IMR-90 (cell line): ENCODE data around the gene TMEM132A. TPM values are rescaled to one million over a fixed set of nuclear protein-coding genes. Genes with fewer than 3 reads are reported as not detected.

Source experiments
- ATAC-seq: fragments of 200-7000 bp; cut with Tn5 transposase; 2 replicates; pipeline ENCODE4 v1.9.1; 2020; ENCODE audit warnings: low read depth, mild to moderate bottlenecking, moderate library complexity
- BruUV-seq: library from RNA; stranded (reverse); fragments of 400-500 nt; replicated peaks from 2 replicates; lab custom pipeline; 2021; lab: Mats Ljungman, UMichigan
- CTCF ChIA-PET: fragments of 300-600 bp; formaldehyde crosslinking; extraction: SDS; loops from one replicate; lab custom pipeline; 2021; ENCODE audit warnings: antibody characterized with exemption; lab: Yijun Ruan, JAX
- POLR2A ChIA-PET: fragments of 300-600 bp; sonication (Branson Sonifier 250); formaldehyde crosslinking; loops from one replicate; lab custom pipeline; 2022; ENCODE audit warnings: antibody characterized with exemption; ENCODE audit not compliant: unreplicated experiment; lab: Charles Lee
- DNase-seq: peaks from one replicate; pipeline ENCODE4 v3.0.0; 2013
- H2AFZ ChIP-seq: replicated peaks from 2 replicates; pipeline ENCODE3; 2013; ENCODE audit warnings: low read length, mild to moderate bottlenecking; ENCODE audit not compliant: poor library complexity
- H2AK5ac ChIP-seq: 2 replicates; pipeline ENCODE4 v1.6.1; 2013; ENCODE audit warnings: low read depth, low read length, inconsistent platforms
- H2AK9ac ChIP-seq: replicated peaks from 2 replicates; pipeline ENCODE3; 2013; ENCODE audit warnings: mild to moderate bottlenecking, low read depth, low read length, moderate library complexity; ENCODE audit not compliant: poor library complexity
- H2BK120ac ChIP-seq: 2 replicates; pipeline ENCODE4 v1.6.1; 2013; ENCODE audit warnings: low read depth, low read length, inconsistent platforms
- H2BK15ac ChIP-seq: 3 replicates; pipeline ENCODE4 v1.6.1; 2013; ENCODE audit warnings: low read depth, low read length, inconsistent platforms
- H2BK20ac ChIP-seq: 2 replicates; pipeline ENCODE4 v1.6.1; 2013; ENCODE audit warnings: low read depth, mild to moderate bottlenecking, inconsistent platforms, low read length, moderate library complexity
- H2BK5ac ChIP-seq: 2 replicates; pipeline ENCODE4 v1.6.1; 2013; ENCODE audit warnings: mild to moderate bottlenecking, low read depth, low read length, inconsistent platforms; ENCODE audit not compliant: poor library complexity, severe bottlenecking
- H3K14ac ChIP-seq: replicated peaks from 2 replicates; pipeline ENCODE4 v1.6.1; 2013; ENCODE audit warnings: low read depth, low read length, inconsistent platforms
- H3K18ac ChIP-seq: 2 replicates; pipeline ENCODE4 v1.6.1; 2013; ENCODE audit warnings: low read depth, low read length, control low read depth
- H3K23ac ChIP-seq: 2 replicates; pipeline ENCODE4 v1.6.1; 2013; ENCODE audit warnings: low read depth, low read length, inconsistent platforms
- H3K27ac ChIP-seq: 2 replicates; pipeline ENCODE4 v1.5.1; 2013; ENCODE audit warnings: mild to moderate bottlenecking, control low read depth, low read length; ENCODE audit not compliant: insufficient read depth
- H3K27me3 ChIP-seq: 2 replicates; pipeline ENCODE4 v1.6.1; 2013; ENCODE audit warnings: low read length; ENCODE audit not compliant: control insufficient read depth, insufficient read depth
- H3K36me3 ChIP-seq: 2 replicates; pipeline ENCODE4 v1.6.1; 2013; ENCODE audit warnings: low read length, mixed read lengths; ENCODE audit not compliant: control insufficient read depth, insufficient read depth
- H3K4ac ChIP-seq: 2 replicates; pipeline ENCODE4 v1.6.1; 2013; ENCODE audit warnings: low read depth, low read length, inconsistent platforms
- H3K4me1 ChIP-seq: 2 replicates; pipeline ENCODE4 v1.6.1; 2013; ENCODE audit warnings: low read length, mixed read lengths; ENCODE audit not compliant: control insufficient read depth, insufficient read depth
- H3K4me2 ChIP-seq: 2 replicates; pipeline ENCODE4 v1.6.1; 2013; ENCODE audit warnings: low read depth, mild to moderate bottlenecking, control low read depth, low read length, moderate library complexity
- H3K4me3 ChIP-seq: 2 replicates; pipeline ENCODE4 v1.5.1; 2013; ENCODE audit warnings: low read depth, mild to moderate bottlenecking, control low read depth, low read length, moderate library complexity; ENCODE audit not compliant: insufficient read depth
- H3K56ac ChIP-seq: 2 replicates; pipeline ENCODE4 v1.6.1; 2013; ENCODE audit warnings: low read length, inconsistent platforms; ENCODE audit not compliant: insufficient read depth; ENCODE audit errors: extremely low read depth
- H3K79me1 ChIP-seq, 2 experiments: 2 replicates each; pipeline ENCODE4 v1.6.1; 2013; ENCODE audit warnings: low read length in 2 of 2, inconsistent platforms in 1 of 2, low read depth in 1 of 2
- H3K9ac ChIP-seq: 2 replicates; pipeline ENCODE4 v1.6.1; 2013; ENCODE audit warnings: low read depth, low read length, control low read depth
- H3K9me1 ChIP-seq: 2 replicates; pipeline ENCODE4 v1.6.1; 2013; ENCODE audit warnings: low read length, inconsistent platforms; ENCODE audit not compliant: insufficient read depth
- H3K9me3 ChIP-seq: 2 replicates; pipeline ENCODE4 v1.6.1; 2013; ENCODE audit warnings: low read length; ENCODE audit not compliant: control insufficient read depth, insufficient read depth
- H4K20me1 ChIP-seq: 2 replicates; pipeline ENCODE4 v1.6.1; 2013; ENCODE audit warnings: low read length, inconsistent platforms; ENCODE audit not compliant: insufficient read depth
- H4K5ac ChIP-seq: 2 replicates; pipeline ENCODE4 v1.6.1; 2013; ENCODE audit warnings: mild to moderate bottlenecking, low read depth, low read length, control low read depth
- H4K8ac ChIP-seq, 2 experiments: 2 replicates each; pipeline ENCODE4 v1.6.1; 2013; ENCODE audit warnings: low read depth in 2 of 2, low read length in 2 of 2, control low read depth in 1 of 2, inconsistent platforms in 1 of 2
- H4K91ac ChIP-seq: 2 replicates; pipeline ENCODE4 v1.6.1; 2013; ENCODE audit warnings: low read depth, low read length, inconsistent platforms; ENCODE audit not compliant: insufficient read depth
- BHLHE40 ChIP-seq: fragments of 150-350 bp; IDR thresholded peaks from 2 replicates; pipeline ENCODE4 v1.6.1; 2016; ENCODE audit warnings: mild to moderate bottlenecking, low read depth, low read length
- CHD1 ChIP-seq: IDR thresholded peaks from 2 replicates; pipeline ENCODE4 v1.6.1; 2012; ENCODE audit warnings: low read depth, low read length, improper control_type of control experiment
- CTCF ChIP-seq: conservative IDR thresholded peaks from 2 replicates; pipeline ENCODE4 v1.5.1; 2012; ENCODE audit warnings: mild to moderate bottlenecking, low read depth, low read length, improper control_type of control experiment
- MAFK ChIP-seq: IDR thresholded peaks from 2 replicates; pipeline ENCODE4 v1.6.1; 2012; ENCODE audit warnings: low read depth, low read length, improper control_type of control experiment
- MAZ ChIP-seq: IDR thresholded peaks from 2 replicates; pipeline ENCODE4 v1.6.1; 2012; ENCODE audit warnings: low read depth, mild to moderate bottlenecking, low read length, improper control_type of control experiment, moderate library complexity, borderline replicate concordance
- POLR2A ChIP-seq: IDR thresholded peaks from 2 replicates; pipeline ENCODE4 v1.6.1; 2012; ENCODE audit warnings: mild to moderate bottlenecking, low read depth, low read length
- WGBS, 2 experiments: methylation state at CpG; one replicate each; pipeline versions ENCODE4 v1.1.5 to v1.1.7; 2013; ENCODE audit warnings: missing lambda C conversion rate in 2 of 2; ENCODE audit not compliant: insufficient read length in 1 of 2; ENCODE audit errors: extremely low coverage in 2 of 2; 5-methylcytosine and 5-hydroxymethylcytosine counted together
- dilution Hi-C: fragments of 300-500 bp; cut with HindIII; formaldehyde crosslinking; loops from one replicate; pipeline ENCODE4 v1.14.3; 2018; ENCODE audit warnings: low sequenced_read_pairs; ENCODE audit not compliant: unreplicated experiment
- in situ Hi-C: fragments of 300-500 bp; cut with MboI; formaldehyde crosslinking; loops from 3 replicates; pipeline ENCODE4 v1.14.3; 2019; ENCODE audit warnings: low sequenced_read_pairs, inconsistent platforms, mixed read lengths
- intact Hi-C: fragments of 100-400 bp; cut with micrococcal nuclease; formaldehyde crosslinking; loops from 2 replicates; pipeline ENCODE4 v1.10.0; 2022
- polyA plus RNA-seq, 3 experiments: library from polyadenylated mRNA; depleted of rRNA; stranded (reverse); fragments of >200 nt; gene quantifications; 2 replicates each; pipeline ENCODE4 v1.2.3, GENCODE V29; 2012; ENCODE audit warnings: low replicate concordance in 1 of 3
- total RNA-seq: library from RNA; depleted of rRNA; stranded (reverse); fragments of >200 nt; gene quantifications from 2 replicates; pipeline ENCODE4 v1.2.3, GENCODE V29; 2012

TMEM132A gene
- total and polyA plus RNA-seq, 2 of the 4 experiments (the other 2 are of a cell fraction) = 7.7 to 64.2 TPM

DNA sequence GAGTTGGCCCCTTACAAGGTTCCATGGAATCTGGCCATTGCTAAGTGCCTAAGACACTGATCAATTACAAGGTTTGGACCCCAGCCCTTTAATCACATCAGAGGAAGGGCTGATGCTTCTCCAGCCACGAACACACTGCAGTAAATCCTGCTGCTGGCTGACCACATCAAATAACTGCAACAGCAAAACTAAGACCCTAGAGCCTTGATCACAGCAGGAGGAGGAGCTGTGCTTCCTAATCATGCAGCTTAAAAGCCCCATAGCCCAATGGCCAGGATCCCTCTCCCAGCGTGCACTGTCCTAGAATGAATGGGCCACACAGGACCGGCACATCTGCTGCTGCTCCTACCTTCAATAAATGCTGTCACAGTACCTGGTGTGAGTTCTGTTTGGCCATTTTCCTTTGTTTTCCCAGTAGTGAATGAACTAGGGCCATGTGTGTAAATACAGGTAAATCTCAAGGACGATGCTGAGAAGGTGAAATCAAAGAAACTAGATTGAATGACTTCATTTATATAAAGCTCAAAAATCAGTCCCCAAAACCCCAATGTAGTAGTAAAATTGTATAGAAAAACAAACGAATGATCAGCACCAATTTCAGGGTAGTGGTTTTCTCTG is 44.2 kb upstream of the TMEM132A start:
- no TSS peak for BruUV-seq
- Histone ChIP-seq H2AK9ac (no peak overlapping the region), H3K36me3 (0 out of 2 replicates have a peak, but pooled peaks cover 2% of the 10 kb centered on the region), H3K27me3 (no peaks in the 10 kb centered on the region), H2AFZ (no peak overlapping the region), H4K5ac (no peak overlapping the region), H3K27ac (no peak overlapping the region), H3K9me1 (no peaks in the 10 kb centered on the region), H3K4me2 (no peak overlapping the region), H2BK20ac (no peak overlapping the region), H4K20me1 (no peaks in the 10 kb centered on the region), H3K23ac (no peak overlapping the region), H3K9me3 (no peaks in the 10 kb centered on the region), H3K9ac (no peak overlapping the region), H2BK15ac (no peak overlapping the region), H3K56ac (no peak overlapping the region), H4K8ac (no peak overlapping the region), H3K14ac (no peak overlapping the region), H3K18ac (no peak overlapping the region), H3K4me3 (no peak overlapping the region), H3K79me1 (no peaks in the 10 kb centered on the region), H3K4ac (no peak overlapping the region), H4K91ac (no peak overlapping the region), H3K4me1 (no peaks in the 10 kb centered on the region), H2AK5ac (no peak overlapping the region), H2BK5ac (no peak overlapping the region), H2BK120ac (no peak overlapping the region)
- TF ChIP-seq CHD1 (no peak), BHLHE40 (no peak), POLR2A (no peak), CTCF (no peak), MAFK (no peak), MAZ (no peak)
- dilution Hi-C loops = no loop called here
- in situ Hi-C loops = no loop called here
- CTCF ChIA-PET = no interaction called here
- no peak for ATAC-seq
- POLR2A ChIA-PET = no interaction called here
- WGBS, 2 experiments = no CpG with 5 or more reads among the region's 5 CpGs
- intact Hi-C loops = no loop called here
- no peak for DNase-seq
